Lung (tissue), 12 donors: Measurements from ENCODE around the gene MKKS. TPM values are rescaled to one million over a fixed set of nuclear protein-coding genes. Genes with fewer than 3 reads are reported as not detected.

Experiments used
- ATAC-seq: fragments of 200-7000 bp; cut with Tn5 transposase; one replicate; pipeline ENCODE4 v1.9.1; 2020; ENCODE audit warnings: moderate number of reproducible peaks; ENCODE audit not compliant: insufficient read depth, low FRiP score
- DNase-seq, 3 donors: peaks; one replicate each; pipeline ENCODE4 v3.0.0-alpha.2; 2013 to 2017
- H3K27ac ChIP-seq, 2 donors: one replicate each; pipeline ENCODE4 v1.5.1; 2013; ENCODE audit warnings: mild to moderate bottlenecking in 2 of 2, moderate library complexity in 2 of 2, control low read depth in 1 of 2, inconsistent platforms in 1 of 2, low read depth in 1 of 2, low read length in 1 of 2
- H3K27me3 ChIP-seq, 3 donors: one replicate each; pipeline ENCODE4 v1.5.1; 2013; ENCODE audit warnings: low read length in 2 of 3; ENCODE audit not compliant: control insufficient read depth in 3 of 3, insufficient read depth in 3 of 3
- H3K36me3 ChIP-seq, 4 donors: one replicate each; pipeline ENCODE4 v1.5.1; 2013; ENCODE audit warnings: low read length in 4 of 4, mild to moderate bottlenecking in 1 of 4, moderate library complexity in 1 of 4; ENCODE audit not compliant: control insufficient read depth in 4 of 4, insufficient read depth in 4 of 4
- H3K4me1 ChIP-seq, 5 donors: one replicate each; pipeline ENCODE4 v1.5.1; 2013; ENCODE audit warnings: low read length in 5 of 5, mild to moderate bottlenecking in 2 of 5, moderate library complexity in 1 of 5; ENCODE audit not compliant: control insufficient read depth in 5 of 5, insufficient read depth in 5 of 5
- H3K4me3 ChIP-seq: one replicate; pipeline ENCODE4 v1.5.1; 2013; ENCODE audit warnings: mild to moderate bottlenecking, control low read depth, moderate library complexity
- H3K9ac ChIP-seq, 2 donors: one replicate each; pipeline ENCODE4 v1.5.1; 2013; ENCODE audit warnings: low read length in 2 of 2, control low read depth in 1 of 2; ENCODE audit not compliant: insufficient read depth in 1 of 2
- H3K9me3 ChIP-seq, 4 donors: one replicate each; pipeline ENCODE4 v1.5.1; 2013; ENCODE audit warnings: low read length in 3 of 4, mild to moderate bottlenecking in 1 of 4, moderate library complexity in 1 of 4; ENCODE audit not compliant: control insufficient read depth in 4 of 4, insufficient read depth in 3 of 4
- CTCF ChIP-seq: IDR thresholded peaks from 2 replicates; pipeline ENCODE4 v1.5.1; 2012; ENCODE audit warnings: mild to moderate bottlenecking; ENCODE audit errors: control extremely low read depth, extremely low read depth
- WGBS, 2 donors: extraction: QIAGEN DNeasy Blood & Tissue Kit; methylation state at CpG; one replicate each; pipeline ENCODE4 v1.1.7; 2013; 5-methylcytosine and 5-hydroxymethylcytosine counted together
- polyA plus RNA-seq, 2 donors: library from polyadenylated mRNA; stranded (reverse); fragments of 200-250 nt; gene quantifications; one replicate each; pipeline ENCODE4 v1.2.1, GENCODE V29; 2013
- total RNA-seq, 2 donors: library from RNA; depleted of rRNA in 1 of 2; stranded (reverse); fragments of >200 nt in 1 of 2; gene quantifications; one replicate each; pipeline ENCODE4 v1.2.1, GENCODE V29; 2014 to 2021
- donor health status: control.
- donor health status: control.
- donor health status: Bipolar disorder and iron deficiency.
- donor health status: healthy.
- donor health status: DM: yes; HTN: yes; CAD: no.

MKKS gene
- total and polyA plus RNA-seq, 4 donors = 12.3 to 15.1 (median 13.1) TPM

- Histone ChIP-seq H3K9ac (no peak overlapping the region), H3K27ac (no peak overlapping the region), H3K4me3 (no peak overlapping the region), H3K9me3 (no peaks in the 10 kb centered on the region), H3K36me3 (no peaks in the 10 kb centered on the region), H3K4me1 (peaks cover 0 to 4% (median 0%) of the 10 kb centered on the region in 5 donors), H3K27me3 (no peaks in the 10 kb centered on the region)
- no peak for TF ChIP-seq CTCF
- no peak for ATAC-seq
- 94 to 96% methylated on average over 4 of the region's 4 CpGs for WGBS, 2 donors
- no peak for DNase-seq
Observed at GRCh38 chr20:10445758-10446157, 11.7 kb upstream of the MKKS start.

- Histone ChIP-seq H3K27ac (no peak overlapping the region), H3K4me1 (peaks cover 0 to 1% (median 0%) of the 10 kb centered on the region in 5 donors), H3K9me3 (no peaks in the 10 kb centered on the region), H3K36me3 (no peaks in the 10 kb centered on the region), H3K9ac (no peak overlapping the region), H3K4me3 (no peak overlapping the region), H3K27me3 (no peaks in the 10 kb centered on the region)
- 82 to 87% methylated on average over 2 of the region's 2 CpGs for WGBS, 2 donors
- no peak for TF ChIP-seq CTCF
- no peak for DNase-seq
- no peak for ATAC-seq
Observed at GRCh38 chr20:10443936-10444335, 9.9 kb upstream of the MKKS start.

GRCh38 chr20:10438217-10438616 lies 4.2 kb upstream of the MKKS start:
- Histone ChIP-seq H3K27ac (no peak overlapping the region), H3K9me3 (no peaks in the 10 kb centered on the region), H3K4me1 (peaks cover 0 to 10% (median under 1%) of the 10 kb centered on the region in 5 donors), H3K4me3 (no peak overlapping the region), H3K27me3 (no peaks in the 10 kb centered on the region), H3K9ac (no peak overlapping the region), H3K36me3 (no peaks in the 10 kb centered on the region)
- no peak for TF ChIP-seq CTCF
- 80 to 91% methylated on average over 4 of the region's 4 CpGs for WGBS, 2 donors
- ATAC-seq (no peak), DNase-seq (no peak)

- DNase-seq = no peak
- H3K27ac ChIP-seq = no peak overlapping the region
- H3K9ac ChIP-seq = no peak overlapping the region
- H3K4me3 ChIP-seq = no peak overlapping the region
- peaks cover 0 to 3% (median 0%) of the 10 kb centered on the region in 4 donors for H3K36me3 ChIP-seq
- no peak for ATAC-seq
- H3K27me3 ChIP-seq = no peaks in the 10 kb centered on the region
- H3K9me3 ChIP-seq = no peaks in the 10 kb centered on the region
- WGBS, 2 donors = 97% methylated on average over 20 of the region's 20 CpGs
- peaks cover 0 to 19% (median 7%) of the 10 kb centered on the region in 5 donors for H3K4me1 ChIP-seq
- TF ChIP-seq CTCF = no peak
Observed at GRCh38 chr20:10436053-10436699, 2.2 kb upstream of the MKKS start.
